ENCODE results near the gene MACROD2. TPM values are rescaled to one million over a fixed set of nuclear protein-coding genes. Genes with fewer than 3 reads are reported as not detected.

The MACROD2 gene
- total RNA-seq, 4 donors from 2014 or later, result 4.6 to 33.0 (median 8.3) TPM

- 50 to 83% methylated on average over 1 to 2 of the region's 2 CpGs for WGBS, 2 donors (ENCODE audit: low coverage in 1 of 2)
- in situ Hi-C loops (cut with MboI; ENCODE audit: low pct_ligation_motif_present in 1 of 4, low pct_unique_long_range_greater_than_20kb in 1 of 4, low sequenced_read_pairs in 3 of 4) (no loop called here), intact Hi-C loops (cut with DNase I; ENCODE audit: low total_unique reads) (no loop called here)
- no peak overlapping the region for H3K27ac ChIP-seq
- H3K36me3 ChIP-seq, result no peaks in the 10 kb centered on the region
- H3K9me3 ChIP-seq, result no peaks in the 10 kb centered on the region
- DNase-seq, result no peak
- no peaks in the 10 kb centered on the region for H3K27me3 ChIP-seq
- no peak overlapping the region for H3K4me3 ChIP-seq
- H3K4me1 ChIP-seq, result no peaks in the 10 kb centered on the region
- TF ChIP-seq EP300 (IDR thresholded peaks at IDR 0.05; ENCODE audit: low read depth) (no peak), POLR2AphosphoS5 (IDR thresholded peaks at IDR 0.05) (no peak), POLR2A (IDR thresholded peaks at IDR 0.05) (no peak), CTCF (IDR thresholded peaks at IDR 0.05) (no peak)
Measured at GRCh38 chr20:15061061-15061430, 1065.7 kb downstream of the MACROD2 start.

- in situ Hi-C loops (cut with MboI; ENCODE audit: low pct_ligation_motif_present in 1 of 4, low pct_unique_long_range_greater_than_20kb in 1 of 4, low sequenced_read_pairs in 3 of 4) (no loop called here), intact Hi-C loops (cut with DNase I; ENCODE audit: low total_unique reads) (no loop called here)
- Histone ChIP-seq H3K4me3 (no peak overlapping the region), H3K27me3 (no peaks in the 10 kb centered on the region), H3K27ac (no peak overlapping the region), H3K36me3 (no peaks in the 10 kb centered on the region), H3K9me3 (no peaks in the 10 kb centered on the region), H3K4me1 (no peaks in the 10 kb centered on the region)
- WGBS, 2 donors (ENCODE audit: low coverage in 1 of 2), result 89% methylated on average over 1 of the region's 1 CpG; no CpG with 5 or more reads in 1 of the 2 donors
- TF ChIP-seq CTCF (IDR thresholded peaks at IDR 0.05) (no peak), EP300 (IDR thresholded peaks at IDR 0.05; ENCODE audit: low read depth) (no peak)
- no peak for DNase-seq
Measured at GRCh38 chr20:15061955-15062354, 1066.6 kb downstream of the MACROD2 start.

- H3K27ac ChIP-seq, result no peak overlapping the region
- H3K9me3 ChIP-seq, result no peaks in the 10 kb centered on the region
- WGBS, 2 donors (ENCODE audit: low coverage in 1 of 2), result 59% methylated on average over 3 of the region's 3 CpGs; no CpG with 5 or more reads in 1 of the 2 donors
- TF ChIP-seq POLR2A (IDR thresholded peaks at IDR 0.05), result no peak
- TF ChIP-seq EP300 (IDR thresholded peaks at IDR 0.05; ENCODE audit: low read depth), result no peak
- TF ChIP-seq POLR2AphosphoS5 (IDR thresholded peaks at IDR 0.05), result no peak
- no peak for TF ChIP-seq CTCF (IDR thresholded peaks at IDR 0.05)
- intact Hi-C loops (cut with DNase I; ENCODE audit: low total_unique reads), result no loop called here
- H3K36me3 ChIP-seq, result no peaks in the 10 kb centered on the region
- no peaks in the 10 kb centered on the region for H3K4me1 ChIP-seq
- H3K4me3 ChIP-seq, result no peak overlapping the region
- in situ Hi-C loops (cut with MboI; ENCODE audit: low pct_ligation_motif_present in 1 of 4, low pct_unique_long_range_greater_than_20kb in 1 of 4, low sequenced_read_pairs in 3 of 4), result no loop called here
- DNase-seq, result no peak
- no peaks in the 10 kb centered on the region for H3K27me3 ChIP-seq
Measured at GRCh38 chr20:15063081-15063480, 1067.8 kb downstream of the MACROD2 start.

GRCh38 chr20:15064741-15065140 lies 1069.4 kb downstream of the MACROD2 start:
- H3K36me3 ChIP-seq, result no peaks in the 10 kb centered on the region
- intact Hi-C loops (cut with DNase I; ENCODE audit: low total_unique reads), result loop anchor here (1.0 kb wide), 1 partner anchor 20 kb away; no protein-coding TSS in a partner anchor

GRCh38 chr20:15065794-15066193 lies 1070.5 kb downstream of the MACROD2 start:
- intact Hi-C loops (cut with DNase I; ENCODE audit: low total_unique reads), result loop anchor here (1.0 kb wide), 1 partner anchor 19 kb away; no protein-coding TSS in a partner anchor
- Histone ChIP-seq H3K36me3 (no peaks in the 10 kb centered on the region), H3K27me3 (no peaks in the 10 kb centered on the region), H3K4me1 (no peaks in the 10 kb centered on the region), H3K4me3 (no peak overlapping the region), H3K9me3 (no peaks in the 10 kb centered on the region), H3K27ac (no peak overlapping the region)
- TF ChIP-seq CTCF (IDR thresholded peaks at IDR 0.05) (no peak), EP300 (IDR thresholded peaks at IDR 0.05; ENCODE audit: low read depth) (no peak), POLR2A (IDR thresholded peaks at IDR 0.05) (no peak), POLR2AphosphoS5 (IDR thresholded peaks at IDR 0.05) (no peak)
- 85% methylated on average over 3 of the region's 3 CpGs; no CpG with 5 or more reads in 1 of the 2 donors for WGBS, 2 donors (ENCODE audit: low coverage in 1 of 2)
- in situ Hi-C loops (cut with MboI; ENCODE audit: low pct_ligation_motif_present in 1 of 4, low pct_unique_long_range_greater_than_20kb in 1 of 4, low sequenced_read_pairs in 3 of 4), result no loop called here
- no peak for DNase-seq

More at GRCh38 chr20:15064741-15065140, 1069.4 kb downstream of the MACROD2 start:
- Histone ChIP-seq H3K4me3 (no peak overlapping the region), H3K4me1 (no peaks in the 10 kb centered on the region), H3K27me3 (no peaks in the 10 kb centered on the region), H3K27ac (no peak overlapping the region), H3K9me3 (no peaks in the 10 kb centered on the region)
- 80 to 85% methylated on average over 5 of the region's 5 CpGs for WGBS, 2 donors (ENCODE audit: low coverage in 1 of 2)
- DNase-seq, result no peak
- in situ Hi-C loops (cut with MboI; ENCODE audit: low pct_ligation_motif_present in 1 of 4, low pct_unique_long_range_greater_than_20kb in 1 of 4, low sequenced_read_pairs in 3 of 4), result no loop called here
- TF ChIP-seq EP300 (IDR thresholded peaks at IDR 0.05; ENCODE audit: low read depth) (no peak), POLR2AphosphoS5 (IDR thresholded peaks at IDR 0.05) (no peak), POLR2A (IDR thresholded peaks at IDR 0.05) (no peak)
